ENCODE results near the gene WNT6.

DNA sequence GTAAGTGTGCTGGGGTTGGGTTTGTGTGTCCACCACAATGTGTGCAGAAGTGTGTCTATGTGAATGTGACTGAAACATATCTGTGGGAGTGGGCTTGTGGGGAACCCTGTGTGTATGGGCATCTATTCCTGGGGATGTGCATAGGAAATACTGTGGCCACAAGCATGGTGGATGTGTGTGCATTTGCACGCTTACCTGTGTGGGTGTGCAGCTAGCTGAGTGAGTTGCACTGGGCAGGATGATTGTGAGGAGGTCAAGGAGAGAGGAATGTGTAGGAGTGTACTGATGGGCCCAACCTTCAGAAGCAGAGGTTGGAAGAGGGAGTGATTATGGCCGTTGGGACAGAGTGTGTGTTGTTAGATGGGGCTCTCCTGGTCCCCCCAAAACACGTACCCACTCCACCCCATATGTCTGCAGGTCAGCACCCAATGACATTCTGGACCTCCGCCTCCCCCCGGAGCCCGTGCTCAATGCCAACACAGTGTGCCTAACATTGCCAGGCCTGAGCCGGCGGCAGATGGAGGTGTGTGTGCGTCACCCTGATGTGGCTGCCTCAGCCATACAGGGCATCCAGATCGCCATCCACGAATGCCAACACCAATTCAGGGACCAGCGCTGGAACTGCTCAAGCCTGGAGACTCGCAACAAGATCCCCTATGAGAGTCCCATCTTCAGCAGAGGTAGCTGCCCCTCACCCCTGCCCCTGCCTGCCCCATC is 22.3 kb downstream of the WNT6 start:
- TF ChIP-seq, protein P1, sequence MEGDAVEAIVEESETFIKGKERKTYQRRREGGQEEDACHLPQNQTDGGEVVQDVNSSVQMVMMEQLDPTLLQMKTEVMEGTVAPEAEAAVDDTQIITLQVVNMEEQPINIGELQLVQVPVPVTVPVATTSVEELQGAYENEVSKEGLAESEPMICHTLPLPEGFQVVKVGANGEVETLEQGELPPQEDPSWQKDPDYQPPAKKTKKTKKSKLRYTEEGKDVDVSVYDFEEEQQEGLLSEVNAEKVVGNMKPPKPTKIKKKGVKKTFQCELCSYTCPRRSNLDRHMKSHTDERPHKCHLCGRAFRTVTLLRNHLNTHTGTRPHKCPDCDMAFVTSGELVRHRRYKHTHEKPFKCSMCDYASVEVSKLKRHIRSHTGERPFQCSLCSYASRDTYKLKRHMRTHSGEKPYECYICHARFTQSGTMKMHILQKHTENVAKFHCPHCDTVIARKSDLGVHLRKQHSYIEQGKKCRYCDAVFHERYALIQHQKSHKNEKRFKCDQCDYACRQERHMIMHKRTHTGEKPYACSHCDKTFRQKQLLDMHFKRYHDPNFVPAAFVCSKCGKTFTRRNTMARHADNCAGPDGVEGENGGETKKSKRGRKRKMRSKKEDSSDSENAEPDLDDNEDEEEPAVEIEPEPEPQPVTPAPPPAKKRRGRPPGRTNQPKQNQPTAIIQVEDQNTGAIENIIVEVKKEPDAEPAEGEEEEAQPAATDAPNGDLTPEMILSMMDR (IDR thresholded peaks at IDR 0.05; ENCODE audit: insufficient read depth, low read depth, low read length): no peak
- TF ChIP-seq EZH2 (IDR thresholded peaks at IDR 0.05; ENCODE audit: insufficient read depth, low read length): no peak
